GM12801 (cell line): ENCODE data around the gene STK17B.

ENCODE experiments used
- TF ChIP-seq, protein P1 (sequence below): IDR thresholded peaks from one replicate; pipeline ENCODE4 v1.5.1; 2011; ENCODE audit warnings: control low read depth; ENCODE audit not compliant: insufficient read length; ENCODE audit errors: extremely low read depth

Gene STK17B

DNA sequence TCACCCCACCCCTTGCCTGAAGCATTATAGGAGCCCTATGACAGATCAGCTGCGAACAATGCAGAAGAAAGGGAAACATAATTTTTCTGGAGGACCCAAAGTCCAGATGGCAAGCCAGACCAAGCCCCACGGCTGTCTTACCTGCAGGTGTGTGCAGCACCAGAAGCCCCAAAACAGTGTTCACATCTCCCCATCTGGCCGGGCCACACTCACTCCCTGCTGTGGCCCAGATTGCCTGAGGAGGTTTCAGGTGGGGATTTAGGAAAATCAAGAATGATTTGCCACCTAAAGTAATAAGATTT lies 11.7 kb upstream of the STK17B start:
- TF ChIP-seq, protein P1, sequence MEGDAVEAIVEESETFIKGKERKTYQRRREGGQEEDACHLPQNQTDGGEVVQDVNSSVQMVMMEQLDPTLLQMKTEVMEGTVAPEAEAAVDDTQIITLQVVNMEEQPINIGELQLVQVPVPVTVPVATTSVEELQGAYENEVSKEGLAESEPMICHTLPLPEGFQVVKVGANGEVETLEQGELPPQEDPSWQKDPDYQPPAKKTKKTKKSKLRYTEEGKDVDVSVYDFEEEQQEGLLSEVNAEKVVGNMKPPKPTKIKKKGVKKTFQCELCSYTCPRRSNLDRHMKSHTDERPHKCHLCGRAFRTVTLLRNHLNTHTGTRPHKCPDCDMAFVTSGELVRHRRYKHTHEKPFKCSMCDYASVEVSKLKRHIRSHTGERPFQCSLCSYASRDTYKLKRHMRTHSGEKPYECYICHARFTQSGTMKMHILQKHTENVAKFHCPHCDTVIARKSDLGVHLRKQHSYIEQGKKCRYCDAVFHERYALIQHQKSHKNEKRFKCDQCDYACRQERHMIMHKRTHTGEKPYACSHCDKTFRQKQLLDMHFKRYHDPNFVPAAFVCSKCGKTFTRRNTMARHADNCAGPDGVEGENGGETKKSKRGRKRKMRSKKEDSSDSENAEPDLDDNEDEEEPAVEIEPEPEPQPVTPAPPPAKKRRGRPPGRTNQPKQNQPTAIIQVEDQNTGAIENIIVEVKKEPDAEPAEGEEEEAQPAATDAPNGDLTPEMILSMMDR: no peak

DNA sequence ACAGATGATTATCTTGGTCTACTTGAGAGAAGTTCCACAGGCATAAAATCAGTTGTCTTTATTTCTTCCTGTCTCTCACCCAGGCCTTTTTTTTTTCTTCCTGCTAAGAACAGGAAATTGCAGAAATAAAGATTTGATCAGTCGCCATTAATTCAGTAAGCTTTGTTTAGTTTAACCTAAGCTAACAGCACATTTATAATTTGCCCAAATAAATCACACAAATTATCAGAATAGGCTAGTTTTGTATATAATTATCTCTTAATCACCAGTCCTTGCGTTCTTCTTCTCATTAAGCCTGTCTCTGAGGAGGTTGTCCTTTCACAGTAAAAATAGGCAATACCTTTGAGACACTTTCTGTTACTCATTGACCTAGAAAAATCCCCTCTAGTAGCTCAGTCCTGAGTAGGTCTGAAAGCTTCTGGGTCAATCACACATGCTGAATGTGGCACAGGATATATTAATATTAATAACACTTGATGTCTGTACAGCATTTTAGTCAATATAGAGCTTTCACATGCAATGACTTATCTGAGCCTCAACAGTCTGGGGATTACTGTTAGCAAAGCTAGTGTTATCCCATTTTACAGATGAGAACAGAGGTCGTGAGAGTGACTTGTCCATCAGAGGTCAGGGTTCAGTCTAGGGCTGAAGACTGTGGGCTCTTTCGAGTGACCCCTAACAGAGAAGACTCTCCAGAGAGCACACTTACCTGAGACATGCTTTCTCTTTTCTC lies 11.2 kb upstream of the STK17B start:
- TF ChIP-seq, protein P1: no peak

DNA sequence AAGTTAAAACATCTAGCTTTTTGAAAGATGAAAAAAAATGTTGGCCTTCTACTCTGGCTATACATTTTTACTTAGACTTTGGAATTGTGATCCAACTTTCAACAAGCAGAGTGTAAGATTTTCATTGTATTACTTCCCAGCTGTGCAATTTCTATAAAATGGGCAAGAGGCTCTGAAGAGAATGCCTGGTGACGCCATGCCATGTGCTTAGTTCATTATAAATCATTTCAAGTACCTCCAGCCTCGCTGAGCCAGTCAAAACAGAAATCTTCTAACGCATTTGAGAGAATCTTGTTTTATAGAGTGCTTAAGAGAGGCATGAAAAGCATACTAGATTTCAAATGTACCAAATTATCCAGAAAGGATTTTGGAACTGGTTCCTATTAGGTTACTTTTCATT lies 10.1 kb upstream of the STK17B start:
- TF ChIP-seq, protein P1: no peak

DNA sequence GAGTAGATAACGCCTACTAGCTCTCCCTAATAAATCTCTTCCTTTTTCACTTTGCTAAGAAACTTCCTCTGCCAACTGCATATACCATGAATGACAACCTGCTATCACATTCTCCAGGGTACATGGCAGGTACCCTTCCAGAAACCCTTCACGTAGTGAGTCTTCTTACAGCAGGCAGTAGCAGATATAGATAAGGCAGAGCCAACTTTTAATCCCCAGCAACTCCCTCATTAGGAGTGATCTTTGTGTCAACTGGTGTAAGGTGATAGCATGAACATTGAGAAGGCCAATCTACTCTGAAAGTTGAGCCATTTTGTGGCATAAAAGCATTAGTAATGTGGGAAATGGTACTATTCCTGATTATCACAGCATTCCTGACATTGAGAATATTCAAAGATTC lies 5.7 kb upstream of the STK17B start:
- TF ChIP-seq, protein P1: no peak

DNA sequence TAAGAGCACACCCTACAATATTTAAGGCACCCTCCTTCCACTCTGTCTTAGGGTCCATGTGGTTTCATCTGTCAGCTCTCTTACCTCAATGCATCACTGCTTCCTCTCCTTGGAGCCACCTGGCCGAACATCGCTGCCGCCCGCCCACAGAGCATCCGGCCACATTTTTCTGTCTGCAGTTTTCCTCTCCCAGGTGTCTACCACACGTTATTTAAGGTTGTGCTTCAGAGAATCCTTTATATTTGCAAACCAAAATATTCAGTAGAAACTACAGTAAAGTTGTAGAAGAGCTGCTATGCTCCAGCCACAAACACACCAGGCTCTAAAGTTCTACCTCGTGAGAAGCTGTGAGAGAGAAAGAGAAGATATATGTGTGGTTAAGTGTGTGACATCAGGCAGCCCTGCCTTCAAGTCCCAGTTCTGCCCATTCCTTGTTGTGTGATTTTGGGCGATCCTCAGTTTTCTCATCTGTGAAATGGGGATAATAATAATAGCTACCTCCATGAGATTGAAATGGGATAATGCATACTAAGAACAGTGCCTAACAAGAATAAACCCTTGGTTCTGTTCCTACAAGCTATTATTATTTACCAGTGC lies 4.9 kb upstream of the STK17B start:
- TF ChIP-seq, protein P1: no peak

DNA sequence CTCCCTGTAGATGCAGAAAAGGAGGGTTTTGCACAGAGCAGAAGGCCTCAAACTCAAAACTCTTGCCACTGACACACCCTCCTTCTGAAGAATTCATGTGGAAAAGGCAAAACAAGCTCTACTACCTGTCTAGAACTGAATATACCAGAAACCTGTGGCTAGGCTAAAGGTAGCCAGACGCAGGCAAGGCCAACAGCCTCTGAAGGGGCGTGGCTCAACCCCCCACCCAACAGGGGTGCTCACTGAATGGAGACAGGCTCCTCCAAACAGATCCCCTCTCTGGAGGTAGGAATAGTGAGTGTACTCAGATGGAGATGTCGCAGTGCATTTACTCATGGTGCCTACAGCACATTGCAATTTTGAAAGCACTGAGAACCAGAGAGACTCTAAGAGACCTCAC lies 3.0 kb upstream of the STK17B start:
- TF ChIP-seq, protein P1: no peak

DNA sequence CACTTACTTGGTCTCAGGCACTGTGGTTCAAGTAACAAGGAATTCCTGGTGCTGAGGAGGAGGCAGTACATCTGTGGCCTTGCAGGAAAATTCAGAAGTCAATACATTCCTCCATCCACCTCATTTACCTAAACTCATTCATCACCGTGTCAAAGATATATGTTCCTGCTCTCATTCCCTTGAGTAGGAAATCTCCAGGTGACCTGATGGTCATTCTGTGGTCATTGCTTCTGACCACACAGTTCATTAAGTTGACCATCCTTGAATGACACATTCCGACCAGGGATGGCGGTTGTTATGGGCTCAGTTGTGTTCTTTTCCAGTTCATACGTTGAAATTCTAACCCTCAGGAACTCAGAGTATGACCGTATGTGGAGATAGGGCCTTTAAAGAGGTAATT lies 2.1 kb upstream of the STK17B start:
- TF ChIP-seq, protein P1: no peak
